Keratinocyte (primary cell): ENCODE measurements around the gene SPDYC. TPM values are rescaled to one million over a fixed set of nuclear protein-coding genes. Genes with fewer than 3 reads are reported as not detected.
"Not testable (repeated sequence)": the region's sequence is repeated elsewhere in the genome, so short reads cannot be mapped to it uniquely, and the experiment has no call there.

Source experiments
- DNase-seq: peaks from one replicate; pipeline ENCODE4 v3.0.0-alpha.2; 2011; ENCODE audit warnings: low read depth, missing footprints, low spot score
- FAIRE-seq: peaks from 2 replicates; lab custom pipeline; 2011; peaks lifted over from hg19 to GRCh38; lab: Jason Lieb, UNC
- H2AFZ ChIP-seq: 2 replicates; pipeline ENCODE4 v1.6.0; 2012; ENCODE audit warnings: low read length, control low read depth, inconsistent platforms; ENCODE audit not compliant: control insufficient read depth
- H3K27ac ChIP-seq: 2 replicates; pipeline ENCODE4 v1.5.1; 2011; ENCODE audit warnings: low read length; ENCODE audit not compliant: control insufficient read depth, insufficient read depth
- H3K27me3 ChIP-seq: 3 replicates; pipeline ENCODE4 v1.6.0; 2011; ENCODE audit warnings: low read length; ENCODE audit not compliant: control insufficient read depth, insufficient read depth; ENCODE audit errors: extremely low read depth
- H3K36me3 ChIP-seq, 2 experiments: 2 replicates in 1 of 2; 3 replicates in 1 of 2; pipeline ENCODE4 v1.5.1; 2011; ENCODE audit warnings: low read length in 2 of 2, mild to moderate bottlenecking in 1 of 2; ENCODE audit not compliant: control insufficient read depth in 2 of 2, insufficient read depth in 2 of 2; ENCODE audit errors: extremely low read depth in 1 of 2
- H3K4me1 ChIP-seq: 3 replicates; pipeline ENCODE4 v1.5.1; 2011; ENCODE audit warnings: low read length; ENCODE audit not compliant: control insufficient read depth, insufficient read depth; ENCODE audit errors: extremely low read depth
- H3K4me2 ChIP-seq: 3 replicates; pipeline ENCODE4 v1.6.0; 2011; ENCODE audit warnings: low read depth, low read length; ENCODE audit not compliant: control insufficient read depth, insufficient read depth; ENCODE audit errors: extremely low read depth
- H3K4me3 ChIP-seq, 3 experiments: fragments of 200-600 bp in 1 of 3; sonication (generic) in 1 of 3; 2 replicates in 2 of 3; 3 replicates in 1 of 3; pipeline ENCODE4 v1.5.1; 2011 to 2016; ENCODE audit warnings: low read length in 3 of 3, mild to moderate bottlenecking in 3 of 3, control low read depth in 2 of 3, inconsistent platforms in 1 of 3, low read depth in 1 of 3, mixed read lengths in 1 of 3, mixed run types in 1 of 3, moderate library complexity in 1 of 3; ENCODE audit not compliant: control insufficient read depth in 2 of 3, insufficient read depth in 2 of 3; ENCODE audit errors: extremely low read depth in 1 of 3
- H3K79me2 ChIP-seq: 2 replicates; pipeline ENCODE4 v1.6.0; 2012; ENCODE audit warnings: low read length; ENCODE audit not compliant: control insufficient read depth, insufficient read depth
- H3K9ac ChIP-seq: 3 replicates; pipeline ENCODE4 v1.6.0; 2011; ENCODE audit warnings: low read length; ENCODE audit not compliant: control insufficient read depth, insufficient read depth; ENCODE audit errors: extremely low read depth
- H3K9me1 ChIP-seq: 3 replicates; pipeline ENCODE4 v1.6.0; 2011; ENCODE audit warnings: low read length; ENCODE audit not compliant: control insufficient read depth, insufficient read depth; ENCODE audit errors: extremely low read depth
- H3K9me3 ChIP-seq: 2 replicates; pipeline ENCODE4 v1.5.1; 2012; ENCODE audit warnings: low read depth, low read length; ENCODE audit not compliant: control insufficient read depth
- H4K20me1 ChIP-seq: 3 replicates; pipeline ENCODE4 v1.6.0; 2011; ENCODE audit warnings: low read length; ENCODE audit not compliant: control insufficient read depth, insufficient read depth; ENCODE audit errors: extremely low read depth
- CTCF ChIP-seq, 3 experiments: IDR thresholded peaks in 1 of 3; conservative IDR thresholded peaks in 1 of 3; optimal IDR thresholded peaks in 1 of 3; 2 replicates in 2 of 3; 3 replicates in 1 of 3; pipeline versions ENCODE3 to v1.5.1; 2011; ENCODE audit warnings: low read length in 3 of 3, mild to moderate bottlenecking in 3 of 3, moderate library complexity in 2 of 3, control low read depth in 1 of 3, inconsistent platforms in 1 of 3; ENCODE audit not compliant: insufficient read depth in 2 of 3; ENCODE audit errors: extremely low read depth in 1 of 3
- EZH2 ChIP-seq: IDR thresholded peaks from one replicate; pipeline ENCODE4 v1.6.1; 2012; ENCODE audit warnings: inconsistent platforms, mild to moderate bottlenecking, low read length, moderate library complexity
- dilution Hi-C: fragments of 300-500 bp; cut with MboI; formaldehyde crosslinking; loops from one replicate; pipeline ENCODE4 v1.7.0; 2020; ENCODE audit warnings: low sequenced_read_pairs; ENCODE audit not compliant: extremely low pct_ligation_motif_present
- polyA plus RNA-seq, 5 experiments: library from polyadenylated mRNA; depleted of rRNA in 3 of 5; stranded (reverse) in 3 of 5; stranded (forward) in 1 of 5; unstranded in 1 of 5; fragments of >200 nt; gene quantifications; 1 replicate in 1 of 5; 2 replicates in 3 of 5; 3 replicates in 1 of 5; pipeline versions ENCODE4 v1.2.1 to v1.2.3, GENCODE V29; 2011 to 2012; ENCODE audit warnings: missing spikeins in 2 of 5, low read depth in 1 of 5, low replicate concordance in 1 of 5

Gene SPDYC
- polyA plus RNA-seq, 1 donor (not counting 4 experiments of a cell fraction or from before 2014, with no cell fraction given) = not detected

- H3K4me3 ChIP-seq = no peak overlapping the region
- dilution Hi-C loops = no loop called here
- FAIRE-seq (no peak), DNase-seq (no peak)
- H2AFZ ChIP-seq = no peak overlapping the region
- TF ChIP-seq CTCF (optimal IDR thresholded peaks at IDR 0.05 in 1 of 3, IDR thresholded peaks at IDR 0.05 in 1 of 3, conservative IDR thresholded peaks at IDR 0.05 in 1 of 3; ENCODE audit: extremely low read depth in 1 of 3, insufficient read depth in 2 of 3, low read length in 3 of 3) = no peak
- no peak for TF ChIP-seq EZH2
- H3K4me2 ChIP-seq = no peak overlapping the region
- H3K27me3 ChIP-seq = no peaks in the 10 kb centered on the region
- H3K36me3 ChIP-seq = no peaks in the 10 kb centered on the region
- H3K27ac ChIP-seq = no peak overlapping the region
- H3K9me1 ChIP-seq = no peaks in the 10 kb centered on the region
- H3K4me1 ChIP-seq = no peaks in the 10 kb centered on the region
- H3K9ac ChIP-seq = no peak overlapping the region
- H3K9me3 ChIP-seq = no peaks in the 10 kb centered on the region
- no peaks in the 10 kb centered on the region for H4K20me1 ChIP-seq
- H3K79me2 ChIP-seq = no peaks in the 10 kb centered on the region
Measured at GRCh38 chr11:65169164-65169641, 830 bp upstream of the SPDYC start.

DNA sequence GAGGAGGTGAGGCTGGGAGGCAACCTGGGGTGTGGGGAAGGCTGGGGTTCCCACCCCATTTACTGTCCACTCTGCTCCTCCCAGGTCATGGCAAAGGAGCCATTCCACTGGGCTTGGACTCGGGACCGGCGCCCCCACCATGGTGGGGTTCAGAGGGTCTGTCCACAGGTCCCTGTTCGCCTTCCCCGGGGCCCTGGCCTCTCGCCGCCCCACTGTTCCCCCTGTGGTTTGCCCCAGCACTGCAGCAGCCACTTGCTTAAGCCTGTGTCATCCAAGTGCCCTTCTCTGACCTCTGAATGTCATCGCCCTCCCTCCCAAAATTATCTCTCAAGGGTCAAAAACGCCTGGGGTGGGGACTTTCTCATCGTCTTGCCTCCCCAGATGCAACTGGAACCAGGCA is 2.6 kb downstream of the SPDYC start:
- Histone ChIP-seq H3K27ac (no peak overlapping the region), H3K9me1 (no peaks in the 10 kb centered on the region), H3K4me1 (no peaks in the 10 kb centered on the region), H3K27me3 (no peaks in the 10 kb centered on the region), H2AFZ (no peak overlapping the region), H3K4me2 (no peak overlapping the region), H3K36me3 (no peaks in the 10 kb centered on the region), H3K79me2 (no peaks in the 10 kb centered on the region), H3K9me3 (no peaks in the 10 kb centered on the region), H4K20me1 (no peaks in the 10 kb centered on the region), H3K9ac (no peak overlapping the region), H3K4me3 (no peak overlapping the region)
- FAIRE-seq (no peak), DNase-seq (no peak)
- TF ChIP-seq CTCF (optimal IDR thresholded peaks at IDR 0.05 in 1 of 3, IDR thresholded peaks at IDR 0.05 in 1 of 3, conservative IDR thresholded peaks at IDR 0.05 in 1 of 3; ENCODE audit: extremely low read depth in 1 of 3, insufficient read depth in 2 of 3, low read length in 3 of 3) (no peak), EZH2 (no peak)
- dilution Hi-C loops = no loop called here

- DNase-seq, H3K27me3 ChIP-seq, H3K4me3 ChIP-seq: not testable (repeated sequence)
Measured at GRCh38 chr11:65174571-65175010, 4.6 kb downstream of the SPDYC start.

More at GRCh38 chr11:65174571-65175010, 4.6 kb downstream of the SPDYC start:
- H2AFZ ChIP-seq, H3K27ac ChIP-seq, FAIRE-seq, H3K4me1 ChIP-seq, H3K36me3 ChIP-seq, H3K79me2 ChIP-seq, H3K9me1 ChIP-seq, H3K9me3 ChIP-seq, H3K9ac ChIP-seq, H4K20me1 ChIP-seq, dilution Hi-C loops, H3K4me2 ChIP-seq: not testable (repeated sequence)
